Naive thymus-derived CD4-positive, alpha-beta T cell (primary cell): ENCODE data around the gene SAMD1. TPM values are rescaled to one million over a fixed set of nuclear protein-coding genes. Genes with fewer than 3 reads are reported as not detected.

Source experiments
- ATAC-seq: fragments of 150-1000 bp; cut with Tn5 transposase; 2 replicates; pipeline ENCODE4 v1.10.0; 2021; ENCODE audit warnings: mild to moderate bottlenecking, moderate library complexity
- CTCF ChIA-PET: fragments of 350-600 bp; sonication (Branson Sonifier 250); formaldehyde crosslinking; loops from one replicate; lab custom pipeline; 2021; ENCODE audit warnings: antibody characterized with exemption; lab: Charles Lee
- POLR2A ChIA-PET: fragments of 350-600 bp; sonication (Branson Sonifier 250); formaldehyde crosslinking; loops from one replicate; lab custom pipeline; 2021; ENCODE audit warnings: antibody characterized with exemption, inconsistent platforms; lab: Charles Lee
- DNase-seq, 9 donors: peaks; one replicate each; pipeline versions ENCODE4 v3.0.0 to v3.0.0-alpha.2; 2020 to 2022; ENCODE audit warnings: mixed read lengths in 1 of 9
- H3K27ac ChIP-seq: one replicate; pipeline ENCODE4 v1.7.0; 2013; ENCODE audit warnings: mild to moderate bottlenecking, low read depth, low read length, moderate library complexity
- H3K27me3 ChIP-seq, 2 donors: one replicate each; pipeline ENCODE4 v1.7.0; 2013; ENCODE audit warnings: low read length in 2 of 2, mild to moderate bottlenecking in 2 of 2, moderate library complexity in 2 of 2; ENCODE audit not compliant: control insufficient read depth in 2 of 2, insufficient read depth in 2 of 2
- H3K36me3 ChIP-seq, 3 experiments: 1 replicate in 2 of 3; 2 replicates in 1 of 3; pipeline ENCODE4 v1.7.0; 2013; ENCODE audit warnings: low read length in 3 of 3, mild to moderate bottlenecking in 3 of 3, moderate library complexity in 1 of 3; ENCODE audit not compliant: insufficient read depth in 3 of 3, control insufficient read depth in 2 of 3
- H3K4me1 ChIP-seq, 2 donors: one replicate each; pipeline ENCODE4 v1.7.0; 2013; ENCODE audit warnings: low read length in 2 of 2, mild to moderate bottlenecking in 2 of 2, moderate library complexity in 1 of 2; ENCODE audit not compliant: control insufficient read depth in 2 of 2, insufficient read depth in 2 of 2
- H3K4me3 ChIP-seq: 2 replicates; pipeline ENCODE4 v1.7.0; 2013; ENCODE audit warnings: mild to moderate bottlenecking, low read length
- H3K9me3 ChIP-seq, 3 experiments: 1 replicate in 2 of 3; 2 replicates in 1 of 3; pipeline ENCODE4 v1.7.0; 2013; ENCODE audit warnings: low read length in 3 of 3; ENCODE audit not compliant: control insufficient read depth in 2 of 3
- H3K27ac Mint-ChIP-seq, 9 donors: one replicate each; pipeline ENCODE4 v1.8.0; 2020 to 2022; ENCODE audit warnings: mixed read lengths in 9 of 9, mild to moderate bottlenecking in 8 of 9, moderate library complexity in 5 of 9, inconsistent platforms in 2 of 9
- H3K27me3 Mint-ChIP-seq, 5 donors: one replicate each; pipeline ENCODE4 v1.8.0; 2021 to 2022; ENCODE audit warnings: mixed read lengths in 5 of 5, mild to moderate bottlenecking in 1 of 5
- H3K36me3 Mint-ChIP-seq, 5 donors: one replicate each; pipeline ENCODE4 v1.8.0; 2020 to 2022; ENCODE audit warnings: mixed read lengths in 5 of 5, mild to moderate bottlenecking in 3 of 5, inconsistent platforms in 1 of 5
- H3K4me1 Mint-ChIP-seq, 7 donors: one replicate each; pipeline ENCODE4 v1.8.0; 2020 to 2022; ENCODE audit warnings: mixed read lengths in 7 of 7, mild to moderate bottlenecking in 3 of 7, inconsistent platforms in 1 of 7
- H3K4me3 Mint-ChIP-seq, 10 donors: one replicate each; pipeline ENCODE4 v1.8.0; 2020 to 2022; ENCODE audit warnings: mild to moderate bottlenecking in 10 of 10, mixed read lengths in 10 of 10, moderate library complexity in 6 of 10, inconsistent platforms in 2 of 10
- H3K9me3 Mint-ChIP-seq, 11 donors: one replicate each; pipeline ENCODE4 v1.8.0; 2020 to 2022; ENCODE audit warnings: mixed read lengths in 11 of 11, mild to moderate bottlenecking in 4 of 11, inconsistent platforms in 1 of 11, moderate library complexity in 1 of 11
- intact Hi-C, 2 donors: fragments of 100-400 bp; cut with micrococcal nuclease; formaldehyde crosslinking; loops; one replicate each; pipeline ENCODE4 v1.15.1; 2023
- polyA plus RNA-seq, 2 donors: library from polyadenylated mRNA; unstranded; fragments of 300-500 nt; fragmentation: Illumina TruSeq; gene quantifications; one replicate each; pipeline ENCODE4 v1.2.3, GENCODE V29; 2021
- total RNA-seq, 6 experiments: library from RNA in 5 of 6; stranded (reverse) in 5 of 6; gene quantifications; 1 replicate in 5 of 6; 2 replicates in 1 of 6; pipeline ENCODE4 v1.2.3 and lab custom pipeline; 2021 to 2026

The SAMD1 gene
- total and polyA plus RNA-seq, 7 experiments from 2014 or later = 3.0 to 87.3 (median 48.2) TPM

DNA sequence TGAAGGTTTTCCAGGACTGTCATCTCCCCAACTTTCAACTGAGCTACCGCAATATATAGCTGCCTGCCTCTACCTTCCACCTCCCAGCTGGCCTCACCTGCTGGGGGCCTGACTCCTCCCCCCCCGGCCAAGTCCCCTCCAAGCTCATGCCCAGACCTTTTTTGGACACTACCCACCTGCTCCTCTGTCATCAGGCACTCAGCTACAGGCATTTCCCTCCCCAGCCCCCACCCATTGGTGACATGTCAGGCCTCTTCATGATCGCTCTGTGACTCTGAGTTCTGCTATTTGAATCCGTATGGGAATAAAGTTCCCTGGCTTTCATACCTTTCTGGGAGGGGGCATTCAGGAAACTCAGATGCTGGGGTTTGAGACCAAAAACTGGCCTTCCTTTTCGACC is 25.2 kb upstream of the SAMD1 start:
- H3K4me3 Mint-ChIP-seq = peak overlapping the region; percentile 25 to 97 (median 91)

DNA sequence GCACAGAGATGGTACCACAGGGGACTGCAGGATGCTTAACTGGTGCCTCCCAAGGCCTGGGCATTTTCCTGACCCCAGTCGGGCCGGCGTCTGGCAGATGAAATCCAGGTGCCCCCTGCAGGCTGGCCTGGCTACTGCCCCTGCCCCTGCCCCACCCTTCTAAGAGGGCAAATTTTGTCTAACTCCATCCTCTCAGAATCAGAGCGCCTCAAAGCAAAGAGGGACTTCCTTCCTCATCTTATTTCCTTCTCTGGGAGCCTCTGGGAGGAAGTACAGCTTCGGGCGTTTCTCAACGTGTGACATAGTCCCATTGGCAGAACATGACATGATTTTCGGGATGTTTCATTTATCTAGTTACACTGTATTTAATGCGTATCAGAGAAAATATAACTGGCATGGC is 24.3 kb upstream of the SAMD1 start:
- peaks cover 15 to 58% of the 10 kb centered on the region in 2 donors for H3K4me1 ChIP-seq
- Mint-ChIP-seq H3K27ac (peak overlapping the region in 7 of 9 donors; percentile 21 to 87 (median 59)), H3K4me3 (peak overlapping the region in 8 of 10 donors; percentile 18 to 97 (median 49)), H3K27me3 (no peaks in the 10 kb centered on the region), H3K36me3 (no peaks in the 10 kb centered on the region), H3K4me1 (peaks cover 25 to 76% (median 67%) of the 10 kb centered on the region in 7 donors), H3K9me3 (peaks cover 0 to 2% (median 0%) of the 10 kb centered on the region in 11 donors)
- H3K36me3 ChIP-seq = no peaks in the 10 kb centered on the region
- H3K4me3 ChIP-seq = no peak overlapping the region
- no peaks in the 10 kb centered on the region for H3K27me3 ChIP-seq
- intact Hi-C loops = loop anchor here in 1 of 2 donors (5.0 kb wide), 2 partner anchors 33 to 163 kb away; partner anchors contain the start of gene DCAF15
- ChIA-PET CTCF (interaction anchor here (1.5 to 2.6 kb wide), 3 partner anchors 22 to 234 kb away, joined by 4 to 10 read pairs (median 4); partner anchors contain the start of gene ASF1B), POLR2A (interaction anchor here (1.2 to 2.2 kb wide), 3 partner anchors 16 to 41 kb away, joined by 3 to 10 read pairs (median 3); partner anchors contain the start of gene ASF1B)
- no peak overlapping the region for H3K27ac ChIP-seq
- ATAC-seq (no peak), DNase-seq (peak in 6 of 9 donors; percentile 18 to 57 (median 32))
- H3K9me3 ChIP-seq = no peaks in the 10 kb centered on the region

More for the DNA sequence above, 25.2 kb upstream of the SAMD1 start:
- POLR2A ChIA-PET = interaction anchor here (0.9 to 2.2 kb wide), 4 partner anchors 15 to 42 kb away, joined by 3 to 10 read pairs (median 3); partner anchors contain the start of gene ASF1B
- H3K4me1 ChIP-seq = peaks cover 15 to 58% of the 10 kb centered on the region in 2 donors
- Mint-ChIP-seq H3K27me3 (no peaks in the 10 kb centered on the region), H3K4me1 (peaks cover 25 to 72% (median 63%) of the 10 kb centered on the region in 7 donors), H3K27ac (peak overlapping the region in 8 of 9 donors; percentile 19 to 97 (median 83)), H3K36me3 (no peaks in the 10 kb centered on the region), H3K9me3 (peaks cover 0 to 2% (median 0%) of the 10 kb centered on the region in 11 donors)
- no peak overlapping the region for H3K4me3 ChIP-seq
- DNase-seq (no peak), ATAC-seq (no peak)
- H3K27ac ChIP-seq = peak overlapping the region; percentile 18
- no peaks in the 10 kb centered on the region for H3K9me3 ChIP-seq
- no peaks in the 10 kb centered on the region for H3K36me3 ChIP-seq
- no peaks in the 10 kb centered on the region for H3K27me3 ChIP-seq
- CTCF ChIA-PET = interaction anchor here (0.8 to 2.6 kb wide), 5 partner anchors 21 to 234 kb away, joined by 3 to 10 read pairs (median 4); partner anchors contain the start of gene ASF1B
- intact Hi-C loops = loop anchor here in 1 of 2 donors (2.0 to 5.0 kb wide), 3 partner anchors 25 to 163 kb away; partner anchors contain the start of genes DCAF15 and SAMD1

DNA sequence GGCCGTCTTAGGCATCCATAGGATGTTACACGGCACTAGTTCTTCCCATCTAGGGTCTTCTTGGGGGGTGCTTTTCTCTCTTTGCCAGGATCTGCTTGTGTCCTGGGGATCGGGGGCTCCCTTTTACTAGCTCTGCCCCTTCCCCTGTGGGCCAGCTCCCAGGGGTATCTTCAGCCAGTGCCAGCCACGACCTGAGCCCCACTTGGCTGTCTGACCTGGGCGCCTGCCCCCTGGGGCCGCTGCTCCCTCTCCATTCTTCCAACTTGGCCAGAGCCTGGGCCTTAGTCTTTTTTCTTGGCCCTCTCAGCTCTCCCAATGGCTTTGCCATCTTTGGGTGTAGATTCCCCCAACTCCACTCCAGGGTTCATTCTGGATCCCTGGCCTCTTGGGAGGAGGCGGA is 23.9 kb upstream of the SAMD1 start:
- H3K4me3 ChIP-seq = no peak overlapping the region
- intact Hi-C loops = no loop called here

DNA sequence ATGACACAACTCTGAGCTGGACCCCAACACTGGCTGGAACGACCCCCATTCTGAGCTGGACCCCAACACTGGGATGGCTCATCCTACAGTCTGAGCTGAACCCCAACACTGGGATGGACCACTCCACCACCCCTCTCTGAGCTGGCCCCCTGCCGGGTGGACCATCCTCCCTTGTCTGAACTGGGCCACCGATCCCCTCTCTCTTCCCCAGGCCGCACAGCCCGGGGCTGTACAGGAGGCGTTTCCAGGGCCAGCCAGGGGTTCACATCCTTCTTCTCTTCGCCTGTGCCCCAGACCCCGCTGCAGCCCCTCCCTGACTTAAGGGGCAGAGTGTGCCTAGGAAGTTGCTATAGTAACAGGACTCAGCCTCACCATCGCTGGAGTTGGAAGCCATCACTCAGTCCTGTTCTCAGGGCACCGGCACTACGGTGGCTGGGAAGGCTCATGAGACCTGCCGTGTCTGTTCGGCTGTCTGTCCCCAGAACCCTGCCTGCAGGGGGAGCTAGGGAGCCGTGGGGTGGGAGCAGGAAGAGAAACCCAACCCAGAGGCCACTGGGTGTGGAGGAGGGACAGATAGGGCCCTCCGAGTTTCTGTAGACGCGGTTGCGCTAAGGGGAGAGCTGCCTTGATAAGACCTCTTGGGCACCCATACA is 23.3 kb upstream of the SAMD1 start:
- Mint-ChIP-seq H3K4me1 (peaks cover 22 to 70% (median 63%) of the 10 kb centered on the region in 7 donors), H3K27me3 (no peaks in the 10 kb centered on the region), H3K36me3 (no peaks in the 10 kb centered on the region), H3K27ac (peak overlapping the region in 4 of 9 donors; percentile 38 to 52 (median 40)), H3K9me3 (peaks cover 0 to 2% (median 0%) of the 10 kb centered on the region in 11 donors), H3K4me3 (peak overlapping the region in 4 of 10 donors; percentile 9 to 61 (median 22))
- H3K27me3 ChIP-seq = no peaks in the 10 kb centered on the region
- ChIA-PET POLR2A (interaction anchor here (1.2 kb wide), 2 partner anchors 34 to 38 kb away, joined by 3 to 4 read pairs; no protein-coding TSS in a partner anchor), CTCF (interaction anchor here (0.9 to 2.6 kb wide), 3 partner anchors 9 to 37 kb away, joined by 6 to 10 read pairs (median 6); partner anchors contain the start of gene ASF1B)
- no peak overlapping the region for H3K27ac ChIP-seq
- peaks cover 15 to 56% of the 10 kb centered on the region in 2 donors for H3K4me1 ChIP-seq
- intact Hi-C loops = no loop called here
- ATAC-seq (no peak), DNase-seq (peak in 4 of 9 donors; percentile 15 to 59 (median 32))
- H3K9me3 ChIP-seq = no peaks in the 10 kb centered on the region
- no peak overlapping the region for H3K4me3 ChIP-seq
- H3K36me3 ChIP-seq = no peaks in the 10 kb centered on the region

More for the DNA sequence above, 23.9 kb upstream of the SAMD1 start:
- Histone ChIP-seq H3K27ac (no peak overlapping the region), H3K36me3 (no peaks in the 10 kb centered on the region), H3K4me1 (peaks cover 15 to 58% of the 10 kb centered on the region in 2 donors), H3K9me3 (no peaks in the 10 kb centered on the region), H3K27me3 (no peaks in the 10 kb centered on the region)
- CTCF ChIA-PET = interaction anchor here (1.3 to 2.6 kb wide), 3 partner anchors 22 to 234 kb away, joined by 4 to 10 read pairs (median 6); partner anchors contain the start of gene ASF1B
- Mint-ChIP-seq H3K27me3 (no peaks in the 10 kb centered on the region), H3K4me3 (peak overlapping the region in 1 of 10 donors; percentile 40), H3K27ac (peak overlapping the region in 5 of 9 donors; percentile 21 to 87 (median 59)), H3K36me3 (no peaks in the 10 kb centered on the region), H3K9me3 (peaks cover 0 to 2% (median 0%) of the 10 kb centered on the region in 11 donors), H3K4me1 (peaks cover 25 to 74% (median 67%) of the 10 kb centered on the region in 7 donors)
- ATAC-seq (no peak), DNase-seq (no peak)
- POLR2A ChIA-PET = interaction anchor here (1.2 to 1.3 kb wide), 2 partner anchors 39 to 40 kb away, joined by 3 to 4 read pairs; no protein-coding TSS in a partner anchor

DNA sequence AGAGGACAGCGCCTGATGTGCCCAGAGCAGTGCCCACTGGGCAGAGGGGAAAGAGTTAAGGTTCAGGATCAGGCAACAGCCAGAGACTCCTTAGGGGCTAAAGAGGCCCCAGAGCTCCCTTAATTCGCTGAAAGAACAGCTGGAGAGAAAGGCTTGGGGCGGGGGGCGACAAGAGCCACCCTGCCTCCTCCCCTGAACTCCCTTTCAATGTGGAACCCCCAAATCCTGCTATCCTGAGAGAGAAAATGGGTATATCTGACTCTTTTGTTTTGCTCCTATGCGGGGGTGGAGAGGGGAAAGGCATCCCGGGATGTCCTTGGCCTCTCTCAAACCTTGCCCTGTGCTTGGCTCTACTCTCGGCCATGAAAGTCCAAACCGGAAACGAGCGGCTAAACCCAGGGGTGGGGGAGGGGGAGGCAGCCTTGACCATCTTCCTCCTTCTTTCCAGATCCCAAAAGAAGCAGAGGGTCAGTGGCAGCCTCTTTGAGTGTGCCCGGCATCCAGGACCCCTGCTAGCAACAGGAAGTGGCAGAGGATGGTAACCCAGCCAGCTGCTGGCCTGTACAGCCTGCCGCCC is 22.3 kb upstream of the SAMD1 start:
- Histone ChIP-seq H3K4me1 (peaks cover 9 to 50% of the 10 kb centered on the region in 2 donors), H3K4me3 (no peak overlapping the region), H3K27ac (no peak overlapping the region), H3K9me3 (no peaks in the 10 kb centered on the region), H3K27me3 (no peaks in the 10 kb centered on the region), H3K36me3 (no peaks in the 10 kb centered on the region)
- Mint-ChIP-seq H3K27me3 (no peaks in the 10 kb centered on the region), H3K9me3 (peaks cover 0 to 2% (median 0%) of the 10 kb centered on the region in 11 donors), H3K27ac (peak overlapping the region in 7 of 9 donors; percentile 4 to 73 (median 28)), H3K4me3 (peak overlapping the region in 3 of 10 donors; percentile 16 to 47 (median 33)), H3K4me1 (peaks cover 16 to 64% (median 57%) of the 10 kb centered on the region in 7 donors), H3K36me3 (no peaks in the 10 kb centered on the region)
- intact Hi-C loops = no loop called here
- POLR2A ChIA-PET = interaction anchor here (1.2 kb wide), 1 partner anchor 33 kb away, joined by 3 read pairs; no protein-coding TSS in a partner anchor
- ATAC-seq (no peak), DNase-seq (no peak)
- CTCF ChIA-PET = interaction anchor here (0.7 to 1.3 kb wide), 4 partner anchors 8 to 383 kb away, joined by 3 to 6 read pairs (median 4); partner anchors contain the start of gene ASF1B
